HG03432 (cell line): ENCODE results near the gene RANBP9.

Source experiments
- ATAC-seq: cut with Tn5 transposase; IDR thresholded peaks from one replicate; pipeline ENCODE4 v1.9.1; 2021; ENCODE audit warnings: mild to moderate bottlenecking, moderate library complexity; ENCODE audit not compliant: unreplicated experiment

The RANBP9 gene

GRCh38 chr6:13604546-13605416, 106.9 kb downstream of the RANBP9 start:
- ATAC-seq: no peak

- no peak for ATAC-seq
These were observed 107.5 kb downstream of the RANBP9 start for GRCh38 chr6:13604135-13604534.

DNA sequence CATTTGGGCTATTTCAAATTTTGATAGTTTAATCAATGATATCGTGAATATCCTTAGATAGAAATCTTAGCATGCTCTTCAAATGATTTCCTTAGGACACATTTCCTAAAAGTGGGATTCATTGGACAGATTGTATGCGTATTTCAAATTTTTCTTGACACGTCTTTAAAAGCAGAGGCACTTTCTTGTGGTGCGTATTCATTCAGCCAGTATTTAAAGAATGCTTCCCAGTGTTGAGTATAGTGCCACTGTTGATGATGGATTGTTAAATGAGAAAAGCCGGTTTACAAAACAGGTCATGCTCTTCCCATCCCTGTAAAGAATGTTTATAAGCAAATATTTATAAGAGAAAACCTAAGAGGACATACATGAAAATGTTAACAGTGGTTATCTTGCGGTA, 111.6 kb downstream of the RANBP9 start:
- no peak for ATAC-seq

DNA sequence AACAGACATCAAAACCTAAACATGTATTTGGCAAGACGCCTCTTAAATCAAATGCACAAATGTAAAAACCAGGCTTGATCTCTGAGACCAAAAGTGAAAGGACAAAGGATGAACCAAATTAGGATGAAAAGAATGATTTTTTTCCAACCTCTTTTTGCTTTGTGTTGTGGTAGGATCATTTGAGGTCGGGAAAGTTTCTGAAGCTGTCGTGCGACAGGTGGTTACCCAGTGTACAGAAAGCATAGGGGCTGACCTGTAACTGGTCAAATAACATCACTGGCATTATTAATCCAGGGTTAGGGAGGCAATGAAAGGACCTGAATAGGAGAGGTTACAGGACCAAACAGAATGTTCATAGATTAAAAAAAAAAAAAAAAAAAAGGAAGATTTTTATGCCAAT, 114.6 kb downstream of the RANBP9 start:
- no peak for ATAC-seq

- ATAC-seq: no peak
These were observed 117.9 kb downstream of the RANBP9 start for GRCh38 chr6:13593720-13594119.

DNA sequence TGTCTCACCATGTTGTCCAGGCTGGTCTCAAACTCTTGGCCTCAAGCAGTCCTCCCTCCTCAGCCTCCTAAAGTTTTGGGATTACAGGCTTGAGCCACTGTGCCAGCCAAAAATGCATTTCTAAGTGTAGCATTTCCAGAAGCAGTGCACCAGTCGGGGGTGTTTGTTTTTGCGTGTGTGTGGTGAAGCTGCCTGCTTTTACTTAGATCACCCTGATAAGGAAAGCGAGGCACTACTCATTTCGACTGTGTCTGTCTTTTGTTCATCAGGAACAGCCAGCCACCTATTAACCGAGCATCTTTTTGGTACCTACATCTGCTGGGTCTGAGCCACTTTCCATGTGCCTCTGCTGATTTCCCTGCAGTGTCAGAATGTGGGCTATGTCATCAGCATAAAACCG, 118.5 kb downstream of the RANBP9 start:
- ATAC-seq: no peak

- no peak for ATAC-seq
These were observed 120.3 kb downstream of the RANBP9 start for GRCh38 chr6:13591205-13591921.

DNA sequence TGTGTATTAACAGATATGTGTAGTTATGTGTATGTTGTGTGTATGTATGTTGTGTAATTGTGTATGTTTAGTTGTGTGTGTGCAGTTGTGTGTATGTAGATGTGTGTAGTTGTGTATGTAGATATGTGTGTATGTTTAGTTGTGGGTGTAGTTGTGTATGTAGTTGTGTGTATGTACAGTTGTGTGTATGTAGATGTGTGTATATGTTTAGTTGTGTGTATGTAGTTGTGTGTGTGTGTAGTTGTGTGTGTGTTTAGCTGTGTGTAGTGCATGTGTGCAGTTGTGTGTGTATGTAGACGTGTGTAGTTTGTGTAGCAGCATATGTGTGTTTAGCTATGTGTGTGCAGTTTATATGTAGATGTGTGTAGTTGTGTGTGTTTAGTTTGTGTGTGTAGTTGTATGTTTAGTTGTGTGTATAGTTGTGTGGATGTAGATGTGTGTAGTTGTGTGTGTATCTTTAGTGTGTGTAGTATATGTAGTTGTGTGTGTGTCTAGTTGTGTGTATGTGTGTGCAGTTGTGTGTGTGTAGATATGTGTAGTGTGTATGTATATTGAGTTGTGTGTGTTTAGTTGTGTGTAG, 121.0 kb downstream of the RANBP9 start:
- no peak for ATAC-seq

DNA sequence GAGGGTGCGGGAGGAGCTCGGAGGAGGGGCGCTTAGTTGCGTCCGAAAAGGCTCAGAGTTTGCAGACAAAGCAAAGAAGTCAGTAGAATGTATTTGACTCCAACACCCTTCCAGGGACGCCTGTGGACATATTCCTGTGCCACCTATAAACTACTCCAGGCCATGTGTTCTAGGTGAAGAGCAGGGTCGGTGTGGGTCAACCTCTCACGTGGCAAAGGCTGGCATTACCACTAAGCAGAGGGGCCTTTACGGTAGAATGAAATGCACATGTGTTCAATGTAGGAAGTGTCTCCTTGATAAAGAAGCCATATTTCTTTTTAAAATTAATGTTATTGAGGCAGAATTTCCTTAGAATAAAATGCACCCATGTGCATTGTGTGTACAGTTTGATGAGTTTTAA, 121.8 kb downstream of the RANBP9 start:
- no peak for ATAC-seq

GRCh38 chr6:13586603-13587542, 124.8 kb downstream of the RANBP9 start:
- ATAC-seq: no peak

GRCh38 chr6:13581700-13582229, 129.9 kb downstream of the RANBP9 start:
- ATAC-seq: no peak

DNA sequence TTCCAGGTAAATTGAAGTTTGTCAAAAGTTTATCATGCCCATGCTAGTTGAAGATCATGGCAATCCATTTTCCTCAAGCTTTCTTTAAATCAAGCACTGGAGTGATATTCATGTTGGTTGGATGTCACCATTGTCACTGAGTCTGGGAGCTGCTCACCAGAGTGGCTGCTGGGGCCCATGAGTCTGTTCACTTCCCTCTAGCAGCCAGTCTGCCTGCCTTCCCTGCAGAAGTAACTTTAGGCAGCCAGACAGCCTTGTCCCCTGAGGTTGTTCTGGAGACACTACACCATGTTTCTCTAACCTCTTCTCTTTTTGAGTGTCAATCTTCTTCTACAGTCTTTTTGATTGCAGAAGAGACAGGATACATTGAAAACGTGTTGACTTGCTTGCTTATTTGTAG, 131.7 kb downstream of the RANBP9 start:
- ATAC-seq: no peak

DNA sequence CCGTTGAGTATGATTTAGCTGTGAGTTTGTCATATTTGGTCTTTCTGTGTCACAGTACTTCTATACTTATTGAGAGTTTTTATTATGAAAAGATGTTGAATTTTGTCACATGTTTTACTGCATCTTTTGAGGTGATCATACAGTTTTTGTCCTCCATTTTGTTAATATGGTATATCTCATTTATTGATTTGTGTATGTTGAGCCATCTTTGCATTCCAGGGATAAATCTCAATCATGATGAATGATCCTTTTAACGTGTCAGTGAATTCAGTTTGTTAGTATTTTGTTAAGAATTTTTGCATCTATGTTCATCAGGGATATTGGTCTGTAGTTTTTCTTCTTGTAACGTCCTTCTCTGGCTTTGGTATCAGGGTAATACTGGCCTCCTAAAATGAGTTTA, 133.7 kb downstream of the RANBP9 start:
- ATAC-seq: no peak

DNA sequence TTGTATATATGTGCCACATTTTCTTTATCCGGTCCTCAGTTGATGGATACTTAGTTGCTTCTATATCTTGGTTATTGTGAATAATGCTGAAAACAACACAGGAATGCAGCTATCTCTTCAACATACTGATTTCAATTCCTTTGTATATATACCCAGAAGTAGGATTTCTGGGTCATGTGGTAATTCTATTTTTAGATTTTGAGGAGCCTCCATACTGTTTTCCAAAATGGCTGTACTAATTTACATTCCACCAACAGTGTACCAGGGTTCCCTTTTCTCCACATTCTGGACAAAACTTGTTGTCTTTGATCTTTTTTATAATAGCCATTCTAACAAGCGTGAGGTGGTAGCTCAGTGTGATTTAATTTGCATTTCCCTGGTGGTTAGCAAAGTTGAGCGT, 135.6 kb downstream of the RANBP9 start:
- ATAC-seq: no peak

GRCh38 chr6:13575377-13575775, 136.3 kb downstream of the RANBP9 start:
- no peak for ATAC-seq

DNA sequence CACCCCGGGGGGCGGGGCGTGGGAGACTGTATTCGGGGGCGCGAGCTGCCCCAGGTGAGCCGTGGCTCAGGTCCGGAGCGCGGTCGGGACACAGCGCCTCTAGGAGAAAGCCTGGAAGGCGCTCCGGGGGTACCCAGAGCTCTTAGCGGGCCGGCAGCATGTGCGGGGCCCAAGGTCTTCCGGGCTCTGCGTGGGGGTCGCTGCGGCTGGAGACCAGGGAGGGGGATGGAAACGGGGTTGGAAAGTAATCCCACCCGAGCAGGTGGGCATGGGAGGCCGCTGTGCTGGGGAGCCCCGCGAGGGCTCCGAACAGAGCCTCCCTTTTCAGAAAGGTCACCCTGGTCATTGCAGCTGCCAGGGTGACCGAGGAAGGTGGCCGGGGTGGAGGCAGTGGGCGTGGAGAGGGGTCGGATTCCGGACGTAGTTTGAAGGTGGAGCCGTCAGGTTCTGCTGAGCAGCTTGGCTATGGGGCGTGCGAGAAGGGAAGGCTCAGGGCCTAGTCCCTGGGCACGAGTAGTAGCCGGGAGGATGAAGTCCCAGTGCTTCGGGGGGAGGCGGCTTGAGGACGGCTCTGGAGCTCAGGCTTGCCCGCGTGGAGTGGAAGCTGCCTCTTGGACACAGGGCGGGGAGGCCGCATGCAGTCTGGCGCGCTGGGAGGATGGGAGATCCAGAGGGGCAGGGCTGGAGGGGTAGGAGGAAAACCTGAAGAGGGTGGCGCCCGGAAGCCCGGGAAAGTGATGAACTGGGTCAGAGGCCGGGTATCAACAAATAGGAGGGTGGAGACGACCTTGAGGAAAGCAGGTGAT, 136.9 kb downstream of the RANBP9 start, which contains the start of gene SIRT5:
TSS of gene SIRT5 (plus strand) at position 31 of the 806 bp plus-strand sequence. CDS start 9,510 bp downstream, outside the sequence.
- ATAC-seq: peak; percentile 73

- peak; percentile 81 for ATAC-seq
These were observed 137.5 kb downstream of the RANBP9 start for GRCh38 chr6:13574149-13574570.

GRCh38 chr6:13573669-13574110, 137.9 kb downstream of the RANBP9 start:
- ATAC-seq: no peak

DNA sequence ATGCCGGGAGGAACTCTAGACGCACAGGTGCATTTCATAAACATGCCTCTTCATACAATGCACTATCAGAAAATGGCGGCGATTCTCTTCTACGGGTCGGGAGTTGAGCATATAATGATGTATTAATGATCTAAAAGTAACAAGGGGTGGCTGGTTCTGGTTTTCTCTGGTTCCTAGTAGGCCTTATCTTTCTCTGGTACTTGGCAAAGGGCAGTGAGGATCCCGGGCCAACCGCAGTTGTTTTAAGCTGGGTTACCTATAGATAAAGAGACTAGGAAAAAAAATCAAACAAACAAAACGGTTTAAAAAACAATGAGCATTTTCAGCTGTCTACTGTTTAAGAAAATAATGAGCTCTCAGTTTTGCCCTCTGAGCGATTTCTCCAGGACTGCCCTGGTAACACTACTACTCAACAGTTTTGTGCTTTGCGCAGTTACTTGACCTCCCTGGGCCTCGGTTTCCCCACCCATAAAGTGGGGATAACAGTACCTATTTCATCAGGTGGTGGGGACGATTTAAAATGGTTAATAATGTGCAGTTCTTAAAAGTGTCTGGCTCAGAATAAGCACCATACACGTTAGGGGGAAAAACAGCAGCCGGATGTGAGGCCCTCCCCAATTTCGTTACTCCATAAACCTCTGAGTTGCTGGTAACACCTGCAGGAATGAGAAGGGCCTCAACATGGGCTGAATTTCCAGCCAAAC, 138.5 kb downstream of the RANBP9 start:
- no peak for ATAC-seq
